Panc1 (cell line): ENCODE measurements around the gene CHTOP. TPM values are rescaled to one million over a fixed set of nuclear protein-coding genes. Genes with fewer than 3 reads are reported as not detected.

Experiments used
- ATAC-seq: fragments of 200-7000 bp; cut with Tn5 transposase; 2 replicates; pipeline ENCODE4 v1.9.1; 2020; ENCODE audit warnings: mild to moderate bottlenecking, moderate library complexity
- BruUV-seq: library from RNA; stranded (reverse); fragments of 400-500 nt; replicated peaks from 2 replicates; lab custom pipeline; 2021; lab: Mats Ljungman, UMichigan
- CTCF ChIA-PET: fragments of 300-600 bp; sonication (Branson Sonifier 250); formaldehyde crosslinking; loops from one replicate; lab custom pipeline; 2022; ENCODE audit warnings: antibody characterized with exemption; lab: Charles Lee
- POLR2A ChIA-PET: fragments of 300-600 bp; sonication (Branson Sonifier 250); formaldehyde crosslinking; loops from one replicate; lab custom pipeline; 2022; ENCODE audit warnings: antibody characterized with exemption; lab: Charles Lee
- DNase-seq: peaks from one replicate; pipeline ENCODE4 v3.0.0-alpha.2; 2010; ENCODE audit warnings: low read depth, low spot score
- H3K27ac ChIP-seq: 2 replicates; pipeline ENCODE4 v1.5.1; 2011; ENCODE audit warnings: mild to moderate bottlenecking, low read length, inconsistent platforms
- H3K27me3 ChIP-seq: fragments of 200-500 bp; sonication (Bioruptor generic); 2 replicates; pipeline ENCODE4 v1.6.0; 2014; ENCODE audit warnings: low read length, inconsistent platforms; ENCODE audit not compliant: control insufficient read depth, insufficient read depth
- H3K36me3 ChIP-seq: fragments of 200-500 bp; sonication (Bioruptor generic); 2 replicates; pipeline ENCODE4 v1.5.1; 2014; ENCODE audit warnings: inconsistent platforms, mild to moderate bottlenecking, low read length, moderate library complexity; ENCODE audit not compliant: control insufficient read depth, insufficient read depth
- H3K4me1 ChIP-seq: 2 replicates; pipeline ENCODE4 v1.5.1; 2011; ENCODE audit warnings: inconsistent platforms, mild to moderate bottlenecking, low read length, moderate library complexity; ENCODE audit not compliant: control insufficient read depth, insufficient read depth
- H3K4me3 ChIP-seq, 2 experiments: 2 replicates each; pipeline ENCODE4 v1.5.1; 2011 to 2012; ENCODE audit warnings: low read depth in 2 of 2, low read length in 2 of 2, mild to moderate bottlenecking in 2 of 2, inconsistent platforms in 1 of 2, moderate library complexity in 1 of 2
- H3K9me3 ChIP-seq: fragments of 200-500 bp; sonication (Bioruptor generic); 2 replicates; pipeline ENCODE4 v1.5.1; 2014; ENCODE audit warnings: low read depth, mild to moderate bottlenecking, inconsistent platforms, low read length, moderate library complexity; ENCODE audit not compliant: control insufficient read depth, insufficient read depth
- POLR2AphosphoS5 ChIP-seq: IDR thresholded peaks from 2 replicates; pipeline ENCODE4 v1.6.1; 2012; ENCODE audit warnings: mild to moderate bottlenecking, low read depth, low read length, moderate library complexity
- SIN3A ChIP-seq: IDR thresholded peaks from 2 replicates; pipeline ENCODE4 v1.6.1; 2012; ENCODE audit warnings: low read depth, mild to moderate bottlenecking, low read length, moderate library complexity, borderline replicate concordance; ENCODE audit not compliant: insufficient read depth
- TCF7L2 ChIP-seq: IDR thresholded peaks from 2 replicates; pipeline ENCODE4 v1.6.1; 2011; ENCODE audit warnings: mild to moderate bottlenecking, low read depth, low read length, inconsistent platforms
- in situ Hi-C: cut with HindIII; loops from 2 replicates; pipeline ENCODE4 v1.10.0; 2016; ENCODE audit warnings: low sequenced_read_pairs, low pct_unique_long_range_greater_than_20kb
- intact Hi-C: fragments of 100-400 bp; cut with micrococcal nuclease; formaldehyde crosslinking; loops from one replicate; pipeline ENCODE4 v1.10.0; 2022; ENCODE audit not compliant: unreplicated experiment
- total RNA-seq: library from RNA; stranded (reverse); gene quantifications from one replicate; pipeline ENCODE4 v1.2.1, GENCODE V29; 2021; ENCODE audit not compliant: unreplicated experiment
- TF ChIP-seq, protein P1 (sequence below): fragments of 450-650 bp; IDR thresholded peaks from 2 replicates; pipeline ENCODE4 v1.5.1; 2017; ENCODE audit warnings: mild to moderate bottlenecking
- TF ChIP-seq, protein P2 (sequence below), 2 experiments: IDR thresholded peaks; 2 replicates each; pipeline ENCODE4 v1.6.1; 2011 to 2012; ENCODE audit warnings: low read depth in 2 of 2, control low read depth in 1 of 2, low read length in 1 of 2, mild to moderate bottlenecking in 1 of 2, moderate library complexity in 1 of 2; ENCODE audit not compliant: insufficient read depth in 1 of 2

The CHTOP gene
- total RNA-seq, 1 experiment from 2014 or later, result 87.0 TPM

DNA sequence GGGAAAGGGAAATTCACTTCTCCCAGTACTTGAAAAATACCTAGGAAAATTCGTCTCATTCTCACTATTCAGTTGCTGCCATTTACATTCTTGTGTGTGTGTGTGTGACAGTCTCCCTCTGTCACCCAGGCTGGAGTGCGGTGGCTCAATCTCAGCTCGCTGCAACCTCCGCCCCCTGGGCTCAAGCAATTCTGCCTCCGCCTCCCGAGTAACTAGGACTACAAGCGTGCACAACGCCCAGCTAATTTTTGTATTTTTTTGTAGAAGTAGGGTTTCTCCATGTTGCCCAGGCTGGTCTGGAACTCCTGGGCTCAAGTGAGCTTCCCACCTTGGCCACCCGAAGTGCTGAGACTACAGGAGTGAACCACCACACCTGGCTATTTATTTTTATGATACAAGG is 25.8 kb downstream of the CHTOP start:
- ATAC-seq (no peak), DNase-seq (no peak)
- Histone ChIP-seq H3K27ac (peak overlapping the region; percentile 88), H3K4me1 (peaks cover 11% of the 10 kb centered on the region; the same call in 1 of the 2 replicates), H3K9me3 (no peaks in the 10 kb centered on the region), H3K27me3 (no peaks in the 10 kb centered on the region), H3K36me3 (peaks cover 28% of the 10 kb centered on the region), H3K4me3 (peak overlapping the region; percentile 69 to 84)
- in situ Hi-C loops (no loop called here), intact Hi-C loops (loop anchor here (5.0 to 10.0 kb wide), 2 partner anchors 85 to 152 kb away; no protein-coding TSS in a partner anchor)
- POLR2A ChIA-PET, result no interaction called here
- CTCF ChIA-PET, result no interaction called here
- BruUV-seq, result TSS peak; percentile 89
- TF ChIP-seq, protein P1, sequence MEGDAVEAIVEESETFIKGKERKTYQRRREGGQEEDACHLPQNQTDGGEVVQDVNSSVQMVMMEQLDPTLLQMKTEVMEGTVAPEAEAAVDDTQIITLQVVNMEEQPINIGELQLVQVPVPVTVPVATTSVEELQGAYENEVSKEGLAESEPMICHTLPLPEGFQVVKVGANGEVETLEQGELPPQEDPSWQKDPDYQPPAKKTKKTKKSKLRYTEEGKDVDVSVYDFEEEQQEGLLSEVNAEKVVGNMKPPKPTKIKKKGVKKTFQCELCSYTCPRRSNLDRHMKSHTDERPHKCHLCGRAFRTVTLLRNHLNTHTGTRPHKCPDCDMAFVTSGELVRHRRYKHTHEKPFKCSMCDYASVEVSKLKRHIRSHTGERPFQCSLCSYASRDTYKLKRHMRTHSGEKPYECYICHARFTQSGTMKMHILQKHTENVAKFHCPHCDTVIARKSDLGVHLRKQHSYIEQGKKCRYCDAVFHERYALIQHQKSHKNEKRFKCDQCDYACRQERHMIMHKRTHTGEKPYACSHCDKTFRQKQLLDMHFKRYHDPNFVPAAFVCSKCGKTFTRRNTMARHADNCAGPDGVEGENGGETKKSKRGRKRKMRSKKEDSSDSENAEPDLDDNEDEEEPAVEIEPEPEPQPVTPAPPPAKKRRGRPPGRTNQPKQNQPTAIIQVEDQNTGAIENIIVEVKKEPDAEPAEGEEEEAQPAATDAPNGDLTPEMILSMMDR, result no peak
- TF ChIP-seq TCF7L2 (no peak), SIN3A (no peak), POLR2AphosphoS5 (no peak)
- TF ChIP-seq, protein P2, sequence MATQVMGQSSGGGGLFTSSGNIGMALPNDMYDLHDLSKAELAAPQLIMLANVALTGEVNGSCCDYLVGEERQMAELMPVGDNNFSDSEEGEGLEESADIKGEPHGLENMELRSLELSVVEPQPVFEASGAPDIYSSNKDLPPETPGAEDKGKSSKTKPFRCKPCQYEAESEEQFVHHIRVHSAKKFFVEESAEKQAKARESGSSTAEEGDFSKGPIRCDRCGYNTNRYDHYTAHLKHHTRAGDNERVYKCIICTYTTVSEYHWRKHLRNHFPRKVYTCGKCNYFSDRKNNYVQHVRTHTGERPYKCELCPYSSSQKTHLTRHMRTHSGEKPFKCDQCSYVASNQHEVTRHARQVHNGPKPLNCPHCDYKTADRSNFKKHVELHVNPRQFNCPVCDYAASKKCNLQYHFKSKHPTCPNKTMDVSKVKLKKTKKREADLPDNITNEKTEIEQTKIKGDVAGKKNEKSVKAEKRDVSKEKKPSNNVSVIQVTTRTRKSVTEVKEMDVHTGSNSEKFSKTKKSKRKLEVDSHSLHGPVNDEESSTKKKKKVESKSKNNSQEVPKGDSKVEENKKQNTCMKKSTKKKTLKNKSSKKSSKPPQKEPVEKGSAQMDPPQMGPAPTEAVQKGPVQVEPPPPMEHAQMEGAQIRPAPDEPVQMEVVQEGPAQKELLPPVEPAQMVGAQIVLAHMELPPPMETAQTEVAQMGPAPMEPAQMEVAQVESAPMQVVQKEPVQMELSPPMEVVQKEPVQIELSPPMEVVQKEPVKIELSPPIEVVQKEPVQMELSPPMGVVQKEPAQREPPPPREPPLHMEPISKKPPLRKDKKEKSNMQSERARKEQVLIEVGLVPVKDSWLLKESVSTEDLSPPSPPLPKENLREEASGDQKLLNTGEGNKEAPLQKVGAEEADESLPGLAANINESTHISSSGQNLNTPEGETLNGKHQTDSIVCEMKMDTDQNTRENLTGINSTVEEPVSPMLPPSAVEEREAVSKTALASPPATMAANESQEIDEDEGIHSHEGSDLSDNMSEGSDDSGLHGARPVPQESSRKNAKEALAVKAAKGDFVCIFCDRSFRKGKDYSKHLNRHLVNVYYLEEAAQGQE (IDR thresholded peaks at IDR 0.05; ENCODE audit: insufficient read depth in 1 of 2, low read depth in 2 of 2, low read length in 1 of 2), result no peak

DNA sequence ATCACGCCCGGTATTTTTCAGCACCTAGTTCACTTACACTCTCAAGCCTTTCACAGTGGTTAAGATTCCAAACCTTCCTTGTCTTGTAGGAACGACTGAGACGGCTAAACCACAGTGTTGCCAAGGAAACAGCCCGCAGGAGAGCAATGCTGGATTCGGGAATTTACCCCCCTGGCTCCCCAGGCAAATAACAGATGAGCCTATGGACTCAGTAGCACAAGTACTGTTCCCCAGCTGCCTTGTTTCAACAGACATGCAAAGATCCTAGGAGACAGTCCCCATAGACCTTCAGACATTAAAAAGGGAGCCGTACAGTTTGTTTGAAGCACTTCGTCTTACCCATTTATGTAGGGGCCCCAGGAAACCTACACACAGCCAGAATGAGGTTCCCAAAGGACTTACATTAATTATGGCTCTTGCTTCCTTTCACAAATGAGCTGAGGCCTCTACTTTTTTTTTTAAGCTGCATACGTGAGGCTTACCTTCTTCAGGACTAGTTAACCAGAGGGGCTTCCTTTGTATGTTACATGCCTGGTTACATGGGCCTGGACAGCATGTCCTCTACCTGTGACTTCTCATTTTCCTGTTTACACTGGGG is 27.3 kb downstream of the CHTOP start:
- intact Hi-C loops, result loop anchor here (5.0 kb wide), 1 partner anchor 154 kb away; no protein-coding TSS in a partner anchor
- POLR2A ChIA-PET, result no interaction called here
- CTCF ChIA-PET, result no interaction called here
- Histone ChIP-seq H3K9me3 (no peaks in the 10 kb centered on the region), H3K4me3 (no peak overlapping the region), H3K27me3 (no peaks in the 10 kb centered on the region), H3K27ac (peak overlapping the region; percentile 49; the same call in 1 of the 2 replicates), H3K4me1 (peaks cover 11% of the 10 kb centered on the region; the same call in 1 of the 2 replicates), H3K36me3 (peaks cover 39% of the 10 kb centered on the region)
- ATAC-seq, result no peak
- TF ChIP-seq POLR2AphosphoS5, result peak; percentile 26; the same call in 1 of the 2 replicates
- TF ChIP-seq, protein P2 (IDR thresholded peaks at IDR 0.05; ENCODE audit: insufficient read depth in 1 of 2, low read depth in 2 of 2, low read length in 1 of 2), result no peak
- TSS peak; percentile 60 for BruUV-seq
- no peak for DNase-seq
- in situ Hi-C loops, result no loop called here
